BE2C (cell line): ENCODE measurements around the gene RSU1.

Experiments used
- DNase-seq: peaks from one replicate; pipeline ENCODE4 v3.0.0-alpha.2; 2020
- H3K27me3 ChIP-seq: fragments of 250-450 bp; sonication (Bioruptor Pico); 2 replicates; pipeline ENCODE4 v1.5.1; 2020; ENCODE audit warnings: mild to moderate bottlenecking
- H3K36me3 ChIP-seq: fragments of 250-450 bp; sonication (Bioruptor Pico); 2 replicates; pipeline ENCODE4 v1.5.1; 2020; ENCODE audit warnings: mild to moderate bottlenecking
- H3K4me1 ChIP-seq: fragments of 250-450 bp; sonication (Bioruptor Pico); 2 replicates; pipeline ENCODE4 v1.5.1; 2020
- H3K4me3 ChIP-seq: 2 replicates; pipeline ENCODE4 v1.5.1; 2011; ENCODE audit warnings: low read depth, low read length
- H3K9me3 ChIP-seq: fragments of 250-450 bp; sonication (Bioruptor Pico); 2 replicates; pipeline ENCODE4 v1.5.1; 2020
- TF ChIP-seq, protein P1 (sequence below): IDR thresholded peaks from 2 replicates; pipeline ENCODE4 v1.5.1; 2012; ENCODE audit warnings: mild to moderate bottlenecking, low read depth, low read length

The RSU1 gene

DNA sequence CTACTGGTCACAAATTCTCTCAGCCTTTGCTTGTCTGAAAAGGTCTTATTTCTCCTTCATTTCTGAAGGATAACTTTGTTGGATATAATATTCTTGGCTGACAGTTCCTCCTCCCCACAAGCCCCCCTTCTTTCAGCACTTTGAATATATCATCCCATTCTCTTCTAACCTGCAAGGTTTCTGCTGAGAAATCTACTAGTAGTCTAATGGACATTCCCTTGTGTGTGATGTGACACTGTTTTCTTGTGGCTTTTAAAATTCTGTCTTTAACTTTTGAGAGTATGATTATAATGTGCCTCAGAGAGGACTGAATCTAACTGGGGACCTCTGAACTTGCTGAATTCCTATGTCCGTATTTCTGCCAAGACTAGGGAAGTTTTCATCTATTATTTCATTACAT, 104.3 kb downstream of the RSU1 start:
- no peak overlapping the region for H3K4me3 ChIP-seq
- TF ChIP-seq, protein P1, sequence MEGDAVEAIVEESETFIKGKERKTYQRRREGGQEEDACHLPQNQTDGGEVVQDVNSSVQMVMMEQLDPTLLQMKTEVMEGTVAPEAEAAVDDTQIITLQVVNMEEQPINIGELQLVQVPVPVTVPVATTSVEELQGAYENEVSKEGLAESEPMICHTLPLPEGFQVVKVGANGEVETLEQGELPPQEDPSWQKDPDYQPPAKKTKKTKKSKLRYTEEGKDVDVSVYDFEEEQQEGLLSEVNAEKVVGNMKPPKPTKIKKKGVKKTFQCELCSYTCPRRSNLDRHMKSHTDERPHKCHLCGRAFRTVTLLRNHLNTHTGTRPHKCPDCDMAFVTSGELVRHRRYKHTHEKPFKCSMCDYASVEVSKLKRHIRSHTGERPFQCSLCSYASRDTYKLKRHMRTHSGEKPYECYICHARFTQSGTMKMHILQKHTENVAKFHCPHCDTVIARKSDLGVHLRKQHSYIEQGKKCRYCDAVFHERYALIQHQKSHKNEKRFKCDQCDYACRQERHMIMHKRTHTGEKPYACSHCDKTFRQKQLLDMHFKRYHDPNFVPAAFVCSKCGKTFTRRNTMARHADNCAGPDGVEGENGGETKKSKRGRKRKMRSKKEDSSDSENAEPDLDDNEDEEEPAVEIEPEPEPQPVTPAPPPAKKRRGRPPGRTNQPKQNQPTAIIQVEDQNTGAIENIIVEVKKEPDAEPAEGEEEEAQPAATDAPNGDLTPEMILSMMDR: no peak
- no peaks in the 10 kb centered on the region for H3K36me3 ChIP-seq
- H3K9me3 ChIP-seq: no peaks in the 10 kb centered on the region
- H3K4me1 ChIP-seq: no peaks in the 10 kb centered on the region
- no peaks in the 10 kb centered on the region for H3K27me3 ChIP-seq
- DNase-seq: no peak

DNA sequence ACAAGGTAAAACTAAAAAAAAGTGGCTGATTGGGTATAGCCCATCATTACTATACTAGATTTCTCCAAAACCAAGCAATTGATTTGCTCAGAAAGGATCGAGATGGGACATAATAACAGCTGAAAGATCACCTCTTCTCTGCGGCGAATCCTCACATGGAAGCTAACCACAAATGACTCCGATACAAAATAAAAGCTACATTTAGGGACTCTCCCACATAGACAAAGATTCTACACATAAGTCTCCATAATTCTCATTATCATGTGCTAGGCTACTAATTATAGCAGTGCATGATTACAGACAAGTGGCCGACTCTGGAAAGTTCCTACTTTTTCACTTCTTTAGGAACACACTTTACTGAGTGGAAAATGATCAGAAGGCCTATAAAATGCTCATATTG, 116.9 kb downstream of the RSU1 start:
- peaks cover 11% of the 10 kb centered on the region for H3K4me1 ChIP-seq
- TF ChIP-seq, protein P1: no peak

DNA sequence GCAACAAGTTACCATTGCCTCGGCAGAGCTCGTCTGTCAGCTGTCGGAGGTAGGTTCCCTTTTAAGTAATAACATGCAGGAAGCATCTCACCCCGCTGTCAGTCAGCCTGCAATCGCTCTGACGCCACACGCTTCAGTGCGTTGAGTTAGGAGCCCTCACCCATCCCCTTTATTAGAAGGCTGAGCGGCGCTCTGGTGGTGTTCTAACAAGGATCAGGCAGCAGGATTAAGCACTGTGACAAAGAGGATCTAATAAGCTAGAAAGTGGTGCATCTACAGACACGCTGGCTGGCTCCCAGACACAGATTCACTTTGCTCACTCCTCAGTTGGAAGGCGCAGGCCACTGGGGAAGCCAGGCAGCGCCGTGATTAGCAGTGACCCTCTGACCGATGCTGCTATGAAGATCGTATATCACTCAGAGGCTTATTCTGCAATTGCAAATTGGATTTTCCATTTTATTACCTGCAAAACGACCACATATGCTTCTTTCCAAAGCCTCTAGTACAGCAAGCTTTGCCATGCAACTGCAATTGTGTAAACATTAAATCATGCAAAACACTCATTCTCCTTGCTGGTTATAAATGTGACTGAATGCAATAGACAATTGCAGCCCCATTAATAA, 117.7 kb downstream of the RSU1 start:
- Histone ChIP-seq H3K4me1 (peaks cover 11% of the 10 kb centered on the region), H3K4me3 (peak overlapping the region; percentile 25), H3K9me3 (no peaks in the 10 kb centered on the region), H3K27me3 (no peaks in the 10 kb centered on the region), H3K36me3 (no peaks in the 10 kb centered on the region)
- DNase-seq: peak; percentile 66
- TF ChIP-seq, protein P1: no peak

More for the DNA sequence above, 116.9 kb downstream of the RSU1 start:
- Histone ChIP-seq H3K9me3 (no peaks in the 10 kb centered on the region), H3K27me3 (no peaks in the 10 kb centered on the region), H3K4me3 (no peak overlapping the region), H3K36me3 (no peaks in the 10 kb centered on the region)
- DNase-seq: no peak

DNA sequence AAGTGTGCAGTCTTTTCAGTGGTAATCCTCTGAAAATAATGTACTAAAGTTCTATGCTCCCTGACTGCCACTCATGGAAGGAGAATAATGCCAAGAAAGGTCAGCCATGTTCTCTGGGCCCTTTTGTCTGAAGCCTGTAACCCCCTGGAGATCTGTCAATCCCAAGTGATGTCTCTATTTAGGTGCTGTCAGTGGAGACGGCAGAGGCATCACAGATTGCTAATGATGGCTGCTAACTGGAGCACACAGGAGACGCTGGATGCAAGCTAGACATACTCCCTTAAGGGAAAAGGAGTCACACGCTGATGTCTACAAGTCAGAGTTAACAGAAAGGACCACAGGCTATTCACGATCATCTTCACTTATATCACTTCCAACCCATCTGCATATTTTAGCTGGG, 118.8 kb downstream of the RSU1 start:
- H3K4me3 ChIP-seq: no peak overlapping the region
- TF ChIP-seq, protein P1: no peak
- no peaks in the 10 kb centered on the region for H3K27me3 ChIP-seq
- no peaks in the 10 kb centered on the region for H3K36me3 ChIP-seq
- no peak for DNase-seq
- peaks cover 11% of the 10 kb centered on the region for H3K4me1 ChIP-seq
- no peaks in the 10 kb centered on the region for H3K9me3 ChIP-seq

DNA sequence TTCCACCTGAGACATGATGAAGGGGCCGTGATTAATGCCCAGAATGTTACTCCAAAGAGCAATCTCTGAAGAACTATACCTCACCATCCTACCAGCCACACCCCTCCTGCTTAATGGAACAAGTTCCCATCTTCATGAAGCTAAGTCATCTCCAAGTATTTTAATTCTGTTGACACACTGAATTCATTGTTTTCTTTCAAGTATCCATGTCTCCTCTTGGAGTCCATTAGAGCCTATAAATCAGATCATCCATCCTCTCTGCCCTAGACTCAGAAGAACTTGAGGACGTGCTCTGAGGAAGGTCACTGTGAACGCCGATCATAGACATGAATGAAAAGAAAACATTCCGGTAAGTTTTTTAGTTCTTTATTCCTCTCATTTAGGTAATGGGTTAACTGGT, 126.8 kb downstream of the RSU1 start:
- TF ChIP-seq, protein P1: no peak
- H3K27me3 ChIP-seq: no peaks in the 10 kb centered on the region
- no peak overlapping the region for H3K4me3 ChIP-seq
- H3K9me3 ChIP-seq: no peaks in the 10 kb centered on the region
- DNase-seq: no peak
- no peaks in the 10 kb centered on the region for H3K4me1 ChIP-seq
- H3K36me3 ChIP-seq: no peaks in the 10 kb centered on the region

DNA sequence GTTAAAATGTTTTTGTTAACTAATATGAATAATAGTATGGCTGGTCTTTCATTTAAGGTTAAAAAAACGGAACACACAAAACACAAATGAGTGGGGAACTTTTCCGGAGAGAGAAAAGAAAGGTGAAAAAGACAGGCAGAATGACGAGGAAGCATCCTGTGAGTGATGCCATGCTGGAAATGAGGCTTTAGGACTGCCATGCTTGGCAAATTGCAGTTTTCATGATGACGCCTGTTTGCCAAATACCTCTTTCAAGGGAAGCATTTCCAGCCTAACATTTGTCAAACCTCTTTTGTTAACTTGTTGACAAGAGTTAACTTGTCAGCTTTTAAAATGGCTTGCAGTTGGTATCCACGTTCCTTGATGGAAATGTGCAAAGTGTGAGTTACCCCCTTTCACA, 127.5 kb downstream of the RSU1 start:
- Histone ChIP-seq H3K36me3 (no peaks in the 10 kb centered on the region), H3K4me3 (no peak overlapping the region), H3K4me1 (no peaks in the 10 kb centered on the region), H3K27me3 (no peaks in the 10 kb centered on the region), H3K9me3 (no peaks in the 10 kb centered on the region)
- no peak for DNase-seq
- TF ChIP-seq, protein P1: no peak
